22Rv1 (cell line): ENCODE measurements around the gene SART1.

ENCODE experiments used
- ZFX ChIP-seq: fragments of 450-650 bp; IDR thresholded peaks from 2 replicates; pipeline ENCODE4 v1.6.1; 2017; ENCODE audit warnings: antibody characterized with exemption, borderline replicate concordance
- TF ChIP-seq, protein P1 (sequence below): fragments of 450-650 bp; IDR thresholded peaks from 2 replicates; pipeline ENCODE4 v1.5.1; 2017; ENCODE audit warnings: mild to moderate bottlenecking

DNA sequence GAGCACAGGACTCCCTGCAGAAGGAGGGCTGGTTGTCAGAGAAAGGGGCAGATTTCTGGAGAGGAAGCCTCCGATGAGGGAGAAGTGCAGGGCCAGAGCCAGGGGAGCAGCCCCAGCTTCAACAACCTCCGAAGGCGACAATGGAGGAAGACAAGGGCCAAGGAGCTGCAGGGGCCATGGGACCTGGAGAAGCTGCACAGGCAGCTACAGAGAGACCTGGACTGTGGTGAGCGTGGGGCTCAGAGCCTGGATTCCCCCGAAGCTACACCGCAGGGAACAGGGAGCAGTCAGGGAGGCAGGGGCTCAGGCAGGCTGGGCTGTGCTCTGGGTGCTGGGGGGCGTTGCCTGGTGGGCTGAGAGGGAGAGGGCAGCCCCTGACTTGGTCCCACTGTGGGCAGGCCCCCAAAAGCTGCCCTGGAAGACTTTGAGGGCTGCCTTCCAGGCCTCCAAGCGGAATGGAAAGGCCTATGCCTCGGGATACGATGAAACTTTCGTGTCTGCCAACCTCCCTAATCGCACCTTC lies 13.9 kb upstream of the SART1 start:
- TF ChIP-seq, protein P1, sequence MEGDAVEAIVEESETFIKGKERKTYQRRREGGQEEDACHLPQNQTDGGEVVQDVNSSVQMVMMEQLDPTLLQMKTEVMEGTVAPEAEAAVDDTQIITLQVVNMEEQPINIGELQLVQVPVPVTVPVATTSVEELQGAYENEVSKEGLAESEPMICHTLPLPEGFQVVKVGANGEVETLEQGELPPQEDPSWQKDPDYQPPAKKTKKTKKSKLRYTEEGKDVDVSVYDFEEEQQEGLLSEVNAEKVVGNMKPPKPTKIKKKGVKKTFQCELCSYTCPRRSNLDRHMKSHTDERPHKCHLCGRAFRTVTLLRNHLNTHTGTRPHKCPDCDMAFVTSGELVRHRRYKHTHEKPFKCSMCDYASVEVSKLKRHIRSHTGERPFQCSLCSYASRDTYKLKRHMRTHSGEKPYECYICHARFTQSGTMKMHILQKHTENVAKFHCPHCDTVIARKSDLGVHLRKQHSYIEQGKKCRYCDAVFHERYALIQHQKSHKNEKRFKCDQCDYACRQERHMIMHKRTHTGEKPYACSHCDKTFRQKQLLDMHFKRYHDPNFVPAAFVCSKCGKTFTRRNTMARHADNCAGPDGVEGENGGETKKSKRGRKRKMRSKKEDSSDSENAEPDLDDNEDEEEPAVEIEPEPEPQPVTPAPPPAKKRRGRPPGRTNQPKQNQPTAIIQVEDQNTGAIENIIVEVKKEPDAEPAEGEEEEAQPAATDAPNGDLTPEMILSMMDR: no peak
- no peak for TF ChIP-seq ZFX
